H9 (cell line): ENCODE results near the gene ARIH1. TPM values are rescaled to one million over a fixed set of nuclear protein-coding genes. Genes with fewer than 3 reads are reported as not detected.
A peak's percentile ranks its signal among the peaks of the same experiment; 100 is the strongest.

ENCODE experiments used
- DNase-seq: peaks from one replicate; pipeline ENCODE4 v3.0.0-alpha.2; 2017
- H2AFZ ChIP-seq: one replicate; pipeline ENCODE4 v1.6.1; 2013; ENCODE audit warnings: mild to moderate bottlenecking, low read length, control low read depth, moderate library complexity
- H2AK5ac ChIP-seq: 2 replicates; pipeline ENCODE4 v1.6.1; 2013; ENCODE audit warnings: low read length, control low read depth, mixed read lengths; ENCODE audit not compliant: insufficient read length
- H2BK120ac ChIP-seq: one replicate; pipeline ENCODE4 v1.6.1; 2013; ENCODE audit warnings: low read depth, mild to moderate bottlenecking, low read length, control low read depth, inconsistent platforms; ENCODE audit not compliant: poor library complexity, severe bottlenecking
- H2BK12ac ChIP-seq: 2 replicates; pipeline ENCODE4 v1.6.1; 2013; ENCODE audit warnings: low read length, control low read depth, mixed read lengths, low read depth; ENCODE audit not compliant: insufficient read length
- H2BK15ac ChIP-seq: 2 replicates; pipeline ENCODE4 v1.6.1; 2013; ENCODE audit warnings: low read depth, low read length, control low read depth
- H2BK20ac ChIP-seq: one replicate; pipeline ENCODE4 v1.6.1; 2013; ENCODE audit warnings: low read depth, mild to moderate bottlenecking, low read length, control low read depth, inconsistent platforms; ENCODE audit not compliant: poor library complexity, severe bottlenecking
- H2BK5ac ChIP-seq: 2 replicates; pipeline ENCODE4 v1.6.1; 2013; ENCODE audit warnings: low read length, control low read depth, mixed read lengths; ENCODE audit not compliant: insufficient read length
- H3K14ac ChIP-seq: 2 replicates; pipeline ENCODE4 v1.6.1; 2013; ENCODE audit warnings: low read length, control low read depth; ENCODE audit not compliant: insufficient read depth
- H3K18ac ChIP-seq: 2 replicates; pipeline ENCODE4 v1.6.1; 2013; ENCODE audit warnings: low read depth, mild to moderate bottlenecking, mixed read lengths, low read length, control low read depth; ENCODE audit not compliant: insufficient read length
- H3K23ac ChIP-seq: 2 replicates; pipeline ENCODE4 v1.6.1; 2013; ENCODE audit warnings: low read length, control low read depth, mixed read lengths, low read depth; ENCODE audit not compliant: insufficient read length
- H3K23me2 ChIP-seq: 2 replicates; pipeline ENCODE4 v1.6.1; 2013; ENCODE audit warnings: low read depth, mild to moderate bottlenecking, mixed read lengths, low read length, control low read depth; ENCODE audit not compliant: insufficient read length, poor library complexity, severe bottlenecking
- H3K27ac ChIP-seq: 2 replicates; pipeline ENCODE4 v1.5.1; 2013; ENCODE audit warnings: low read length, control low read depth, mixed read lengths, low read depth; ENCODE audit not compliant: insufficient read length
- H3K27me3 ChIP-seq: 2 replicates; pipeline ENCODE4 v1.6.1; 2013; ENCODE audit warnings: low read length, control low read depth, inconsistent platforms; ENCODE audit not compliant: insufficient read depth
- H3K4ac ChIP-seq: 2 replicates; pipeline ENCODE4 v1.6.1; 2013; ENCODE audit warnings: low read depth, mild to moderate bottlenecking, control low read depth, inconsistent platforms, low read length, moderate library complexity
- H3K4me1 ChIP-seq: 2 replicates; pipeline ENCODE4 v1.6.1; 2013; ENCODE audit warnings: low read length, control low read depth, inconsistent platforms; ENCODE audit not compliant: insufficient read depth
- H3K4me2 ChIP-seq: 2 replicates; pipeline ENCODE4 v1.6.1; 2013; ENCODE audit warnings: low read length, control low read depth, mixed read lengths; ENCODE audit not compliant: insufficient read length, insufficient read depth
- H3K56ac ChIP-seq: 2 replicates; pipeline ENCODE4 v1.6.1; 2013; ENCODE audit warnings: low read depth, mild to moderate bottlenecking, mixed read lengths, low read length, control low read depth; ENCODE audit not compliant: insufficient read length
- H3K79me1 ChIP-seq: 2 replicates; pipeline ENCODE4 v1.6.1; 2013; ENCODE audit warnings: low read depth, mild to moderate bottlenecking, moderate library complexity, low read length, control low read depth, inconsistent platforms; ENCODE audit not compliant: insufficient read depth, poor library complexity, severe bottlenecking
- H3K79me2 ChIP-seq: 2 replicates; pipeline ENCODE4 v1.6.1; 2013; ENCODE audit warnings: low read length, control low read depth, inconsistent platforms; ENCODE audit not compliant: insufficient read depth
- H3K9ac ChIP-seq: 2 replicates; pipeline ENCODE4 v1.6.1; 2013; ENCODE audit warnings: low read length, control low read depth, mixed read lengths; ENCODE audit not compliant: insufficient read length; ENCODE audit errors: extremely low read depth
- H3K9me3 ChIP-seq: one replicate; pipeline ENCODE4 v1.6.1; 2013; ENCODE audit warnings: low read depth, low read length, inconsistent platforms; ENCODE audit not compliant: control insufficient read depth
- H3T11ph ChIP-seq: one replicate; pipeline ENCODE4 v1.6.1; 2013; ENCODE audit warnings: mild to moderate bottlenecking, low read length, control low read depth, inconsistent platforms
- H4K20me1 ChIP-seq: one replicate; pipeline ENCODE4 v1.6.1; 2013; ENCODE audit not compliant: control insufficient read depth, insufficient read length, insufficient read depth
- H4K5ac ChIP-seq: 2 replicates; pipeline ENCODE4 v1.6.1; 2013; ENCODE audit warnings: low read depth, mild to moderate bottlenecking, mixed read lengths, low read length, control low read depth; ENCODE audit not compliant: insufficient read length
- H4K8ac ChIP-seq: replicated peaks from 2 replicates; pipeline ENCODE4 v1.6.1; 2013; ENCODE audit warnings: low read length, control low read depth, mixed read lengths, low read depth; ENCODE audit not compliant: insufficient read length
- H4K91ac ChIP-seq: 2 replicates; pipeline ENCODE4 v1.6.1; 2013; ENCODE audit warnings: low read depth, mild to moderate bottlenecking, moderate library complexity, mixed read lengths, low read length, control low read depth; ENCODE audit not compliant: insufficient read length
- H3K27ac Mint-ChIP-seq, 3 experiments: 2 replicates in 2 of 3; 3 replicates in 1 of 3; pipeline ENCODE4 v1.8.0; 2020 to 2021; ENCODE audit warnings: mixed read lengths in 3 of 3, mild to moderate bottlenecking in 1 of 3, moderate library complexity in 1 of 3
- H3K27me3 Mint-ChIP-seq: 2 replicates; pipeline ENCODE4 v1.8.0; 2021; ENCODE audit warnings: low read depth, mild to moderate bottlenecking, moderate library complexity, mixed read lengths
- H3K36me3 Mint-ChIP-seq, 3 experiments: 2 replicates in 2 of 3; 3 replicates in 1 of 3; pipeline ENCODE4 v1.8.0; 2020 to 2021; ENCODE audit warnings: low read depth in 3 of 3, mixed read lengths in 3 of 3; ENCODE audit not compliant: insufficient read depth in 1 of 3
- H3K4me1 Mint-ChIP-seq, 2 experiments: 2 replicates each; pipeline ENCODE4 v1.8.0; 2020; ENCODE audit warnings: mixed read lengths in 2 of 2
- H3K4me3 Mint-ChIP-seq, 2 experiments: 2 replicates in 1 of 2; 3 replicates in 1 of 2; pipeline ENCODE4 v1.8.0; 2020 to 2021; ENCODE audit warnings: mild to moderate bottlenecking in 2 of 2, mixed read lengths in 2 of 2, moderate library complexity in 1 of 2
- H3K9me3 Mint-ChIP-seq, 2 experiments: 2 replicates in 1 of 2; 3 replicates in 1 of 2; pipeline ENCODE4 v1.8.0; 2020; ENCODE audit warnings: mild to moderate bottlenecking in 2 of 2, mixed read lengths in 2 of 2, moderate library complexity in 1 of 2
- CTCF ChIP-seq: fragments of 200-600 bp; sonication (generic); conservative IDR thresholded peaks from 3 replicates; pipeline ENCODE4 v1.8.0; 2021; ENCODE audit warnings: antibody characterized with exemption, mild to moderate bottlenecking
- total RNA-seq: library from RNA; stranded (reverse); gene quantifications from 2 replicates; pipeline ENCODE4 v1.2.1, GENCODE V29; 2021

The ARIH1 gene
- total RNA-seq, 1 experiment from 2014 or later, result 158 TPM

GRCh38 chr15:72562386-72562785, 88.3 kb downstream of the ARIH1 start:
- H3K27me3 Mint-ChIP-seq, result no peaks in the 10 kb centered on the region

More at GRCh38 chr15:72562386-72562785, 88.3 kb downstream of the ARIH1 start:
- Histone ChIP-seq H3K56ac (no peak overlapping the region), H4K8ac (no peak overlapping the region), H3K18ac (no peak overlapping the region), H3K14ac (no peak overlapping the region), H3K23ac (no peak overlapping the region), H2AFZ (no peak overlapping the region), H3K27me3 (no peaks in the 10 kb centered on the region), H2BK15ac (no peak overlapping the region), H3K79me1 (peaks cover 6% of the 10 kb centered on the region), H3K9me3 (no peaks in the 10 kb centered on the region), H4K20me1 (no peaks in the 10 kb centered on the region), H3K4me2 (no peak overlapping the region), H3K79me2 (no peaks in the 10 kb centered on the region), H3K27ac (no peak overlapping the region), H3T11ph (no peak overlapping the region), H4K5ac (no peak overlapping the region), H4K91ac (no peak overlapping the region), H3K9ac (no peak overlapping the region), H2BK5ac (no peak overlapping the region), H2BK20ac (no peak overlapping the region), H2AK5ac (no peak overlapping the region), H3K4ac (no peak overlapping the region), H3K4me1 (no peaks in the 10 kb centered on the region), H2BK120ac (no peak overlapping the region), H3K23me2 (no peaks in the 10 kb centered on the region), H2BK12ac (no peak overlapping the region)
- Mint-ChIP-seq H3K4me3 (no peak overlapping the region), H3K36me3 (peaks cover 8 to 46% (median 27%) of the 10 kb centered on the region in 3 experiments; a peak in 6 of 7 replicates), H3K4me1 (no peaks in the 10 kb centered on the region), H3K9me3 (no peaks in the 10 kb centered on the region), H3K27ac (peak overlapping the region in 1 of 3 experiments; percentile 60; a peak in 2 of 7 replicates)
- no peak for TF ChIP-seq CTCF
- DNase-seq, result no peak
